T47D (cell line): ENCODE results near the gene NUP42.
"Not testable (repeated sequence)": the region's sequence is repeated elsewhere in the genome, so short reads cannot be mapped to it uniquely, and the experiment has no call there.

Source experiments
- DNase-seq, 2 experiments: peaks; one replicate each; pipeline versions ENCODE4 v3.0.0 to v3.0.0-alpha.2; 2011 to 2012; ENCODE audit warnings: low read depth in 1 of 2, low spot score in 1 of 2
- JUND ChIP-seq: IDR thresholded peaks from 2 replicates; pipeline ENCODE4 v1.6.1; 2012; ENCODE audit warnings: low read depth
- in situ Hi-C: cut with HindIII; loops from 2 replicates; pipeline ENCODE4 v1.10.0; 2016; ENCODE audit warnings: low sequenced_read_pairs, low pct_unique_long_range_greater_than_20kb

The NUP42 gene

DNA sequence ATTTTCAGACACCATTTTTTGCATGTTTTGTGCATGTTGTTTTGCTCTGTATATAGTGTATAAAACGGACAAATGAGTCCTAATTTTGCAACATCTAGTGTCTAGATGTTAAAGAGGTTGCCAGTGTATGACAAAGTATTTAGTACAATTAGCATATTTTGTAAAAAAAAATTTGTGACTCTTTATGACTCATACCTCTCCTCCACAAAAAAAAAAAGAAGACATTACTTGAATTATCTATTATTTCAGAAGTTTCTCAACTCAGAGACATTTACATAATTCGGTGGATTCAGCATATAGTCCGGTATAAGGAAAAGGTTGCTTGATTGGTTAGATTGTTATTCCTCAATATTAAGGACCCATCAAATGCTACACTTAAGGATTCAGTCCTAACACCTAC lies 26.0 kb downstream of the NUP42 start:
- in situ Hi-C loops: no loop called here
- DNase-seq: no peak
- no peak for TF ChIP-seq JUND

DNA sequence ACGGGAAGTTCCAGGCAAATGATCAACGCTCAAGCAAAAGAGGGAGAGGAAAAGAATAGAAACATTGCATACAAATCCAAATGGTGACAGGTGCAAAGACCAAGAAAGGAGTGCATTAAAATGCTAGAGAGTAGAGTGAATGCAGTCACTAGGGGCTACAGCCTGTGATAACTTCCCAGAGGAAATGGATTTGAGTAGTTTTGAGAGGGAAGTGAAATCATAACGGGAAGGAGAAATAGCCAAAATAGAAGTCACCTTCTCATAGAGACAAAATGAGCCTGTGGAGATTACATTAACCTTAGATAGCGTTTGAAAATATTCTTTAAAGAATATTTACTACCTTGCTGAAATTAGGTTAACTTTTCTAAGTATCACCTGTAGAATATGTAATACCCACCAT lies 26.5 kb downstream of the NUP42 start:
- no peak for TF ChIP-seq JUND
- in situ Hi-C loops: no loop called here
- no peak for DNase-seq

GRCh38 chr7:23210506-23210905 lies 28.7 kb downstream of the NUP42 start:
- in situ Hi-C loops: no loop called here
- DNase-seq: no peak
- TF ChIP-seq JUND: no peak

DNA sequence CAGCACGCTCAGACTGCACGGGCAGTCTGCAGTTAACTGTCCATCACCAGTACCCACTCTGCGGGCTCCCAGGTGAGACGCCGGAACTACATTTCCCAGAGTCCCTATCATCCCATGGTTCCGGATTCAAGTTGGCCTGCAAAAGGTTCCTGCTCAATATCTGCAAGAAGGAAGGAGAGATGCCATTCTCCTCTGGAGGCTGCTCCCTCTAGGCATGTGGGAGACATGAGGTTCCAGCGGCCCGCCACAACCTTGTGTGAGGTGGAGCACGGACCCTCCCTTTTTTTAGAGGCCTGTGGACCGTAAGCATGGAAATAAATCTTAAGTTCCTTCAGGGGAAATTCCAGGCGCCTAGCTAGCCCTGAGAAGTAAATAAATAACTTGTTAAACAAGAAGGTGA lies 29.7 kb downstream of the NUP42 start:
- no peak for TF ChIP-seq JUND
- DNase-seq: peak; percentile 82 to 83
- in situ Hi-C loops: no loop called here

- TF ChIP-seq JUND: no peak
Observed at GRCh38 chr7:23212395-23212794, 30.5 kb downstream of the NUP42 start.

GRCh38 chr7:23212841-23213240 lies 31.0 kb downstream of the NUP42 start:
- no peak for TF ChIP-seq JUND
- DNase-seq: no peak
- in situ Hi-C loops: no loop called here

More at GRCh38 chr7:23212395-23212794, 30.5 kb downstream of the NUP42 start:
- in situ Hi-C loops: no loop called here
- DNase-seq: no peak

- DNase-seq: no peak
- TF ChIP-seq JUND: no peak
- in situ Hi-C loops: no loop called here
Observed at GRCh38 chr7:23213755-23214154, 31.9 kb downstream of the NUP42 start.

GRCh38 chr7:23214423-23214822 lies 32.6 kb downstream of the NUP42 start:
- DNase-seq: no peak
- TF ChIP-seq JUND: no peak
- in situ Hi-C loops: no loop called here

DNA sequence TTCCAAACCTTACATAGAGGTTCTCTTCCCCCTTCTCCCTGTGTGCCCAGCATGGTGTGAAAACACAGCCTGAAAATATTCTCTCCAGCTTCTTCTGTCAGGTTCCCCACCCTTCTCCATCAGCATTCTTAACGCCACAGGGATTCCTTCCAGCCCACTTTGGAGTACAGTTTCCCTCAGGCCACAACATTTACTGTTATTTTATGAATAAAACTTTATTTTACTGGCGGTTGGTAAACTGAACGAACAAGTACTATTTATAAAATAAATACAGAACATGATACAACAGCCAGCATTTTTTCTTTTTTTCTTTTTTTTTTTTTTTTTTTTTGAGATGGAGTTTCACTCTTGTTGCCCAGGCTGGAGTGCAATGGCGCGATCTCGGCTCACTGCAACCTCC lies 33.1 kb downstream of the NUP42 start:
- in situ Hi-C loops: no loop called here
- no peak for TF ChIP-seq JUND
- no peak for DNase-seq

GRCh38 chr7:23216021-23216420 lies 34.2 kb downstream of the NUP42 start:
- DNase-seq: no peak
- in situ Hi-C loops: no loop called here
- no peak for TF ChIP-seq JUND

DNA sequence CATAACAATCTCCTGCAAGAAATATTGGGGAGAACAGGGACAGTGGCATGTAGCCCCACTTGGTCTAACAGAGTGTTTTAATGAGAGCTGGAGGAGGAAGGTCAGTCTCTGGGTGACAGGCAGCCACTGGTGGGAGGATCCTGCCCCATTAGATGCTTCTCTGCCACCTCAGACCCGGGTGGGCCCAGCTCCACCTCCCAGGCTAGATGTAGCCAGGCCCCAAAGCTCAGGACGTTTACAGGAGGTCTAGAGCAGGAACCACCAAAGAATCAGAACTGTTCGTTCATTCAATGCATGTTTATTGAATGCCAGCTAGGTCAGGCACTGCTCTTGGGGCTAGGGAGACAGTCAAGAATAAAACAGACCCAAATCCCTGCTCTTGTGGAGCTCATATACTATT lies 36.3 kb downstream of the NUP42 start:
- in situ Hi-C loops: no loop called here
- TF ChIP-seq JUND: no peak
- DNase-seq: no peak

GRCh38 chr7:23220690-23221305 lies 39.0 kb downstream of the NUP42 start:
- in situ Hi-C loops: no loop called here
- no peak for TF ChIP-seq JUND
- DNase-seq: no peak

GRCh38 chr7:23222439-23223030 lies 40.7 kb downstream of the NUP42 start:
- in situ Hi-C loops: no loop called here
- no peak for DNase-seq
- TF ChIP-seq JUND: no peak

- in situ Hi-C loops: not testable (repeated sequence)
Observed at GRCh38 chr7:23224364-23224763, 42.5 kb downstream of the NUP42 start.

More at GRCh38 chr7:23224364-23224763, 42.5 kb downstream of the NUP42 start:
- DNase-seq: not testable (repeated sequence)
